Activated CD8-positive, alpha-beta memory T cell treated with anti-CD3 and anti-CD28 coated beads for 48 hours (primary cell): ENCODE data around the gene PSG6.
"Not testable (repeated sequence)": the region's sequence is repeated elsewhere in the genome, so short reads cannot be mapped to it uniquely, and the experiment has no call there.

Experiments
- DNase-seq, 3 experiments: peaks; one replicate each; pipeline ENCODE4 v3.0.0-alpha.2; 2020; ENCODE audit warnings: low read depth in 2 of 3, low spot score in 2 of 3

The PSG6 gene

GRCh38 chr19:42911731-42912130 is 6.0 kb downstream of the PSG6 start:
- not testable (repeated sequence) for DNase-seq

GRCh38 chr19:42906162-42906561 is 11.5 kb downstream of the PSG6 start:
- DNase-seq, result not testable (repeated sequence)

DNA sequence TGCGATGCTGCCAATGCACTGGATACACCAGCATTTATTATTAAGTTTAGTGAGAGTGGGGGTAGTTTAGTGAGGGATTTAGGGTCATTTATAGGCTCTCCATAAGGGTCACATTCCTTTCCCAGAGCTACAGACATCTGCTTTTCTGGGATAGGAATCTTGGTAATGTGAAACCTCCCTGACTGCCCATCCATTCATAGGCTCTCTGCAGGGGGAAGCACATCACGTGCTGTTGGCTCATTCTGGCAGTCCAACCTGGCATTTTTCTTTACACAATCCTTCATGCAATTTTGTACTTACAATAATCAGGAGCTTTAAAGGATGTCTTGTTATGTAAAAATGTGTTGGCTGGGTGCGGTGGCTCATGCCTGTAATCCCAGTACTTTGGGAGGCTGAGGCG is 17.1 kb downstream of the PSG6 start:
- DNase-seq, result not testable (repeated sequence)

- DNase-seq, result not testable (repeated sequence)
These were observed 18.0 kb downstream of the PSG6 start for GRCh38 chr19:42899674-42900073.

DNA sequence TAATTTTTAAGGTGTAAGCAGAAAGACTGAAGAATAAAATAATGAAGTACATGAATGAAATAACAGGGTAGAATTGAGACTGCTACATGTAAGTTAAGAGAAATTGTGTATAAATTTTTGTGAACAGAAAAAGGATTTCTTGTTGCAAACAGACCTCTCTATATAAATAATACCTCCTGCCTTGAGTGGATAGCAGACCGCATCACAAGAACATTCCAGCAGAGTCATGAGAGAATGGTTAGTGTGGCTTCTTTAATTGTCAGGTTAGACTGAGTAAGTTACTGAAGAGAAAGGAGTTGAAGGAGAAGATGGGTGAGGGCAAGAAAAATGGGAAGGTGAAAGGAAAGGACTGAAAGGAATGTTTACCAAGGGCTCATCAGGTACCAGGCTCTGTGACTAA is 18.6 kb downstream of the PSG6 start:
- not testable (repeated sequence) for DNase-seq

- DNase-seq, result not testable (repeated sequence)
These were observed 19.0 kb downstream of the PSG6 start for GRCh38 chr19:42898656-42899055.

DNA sequence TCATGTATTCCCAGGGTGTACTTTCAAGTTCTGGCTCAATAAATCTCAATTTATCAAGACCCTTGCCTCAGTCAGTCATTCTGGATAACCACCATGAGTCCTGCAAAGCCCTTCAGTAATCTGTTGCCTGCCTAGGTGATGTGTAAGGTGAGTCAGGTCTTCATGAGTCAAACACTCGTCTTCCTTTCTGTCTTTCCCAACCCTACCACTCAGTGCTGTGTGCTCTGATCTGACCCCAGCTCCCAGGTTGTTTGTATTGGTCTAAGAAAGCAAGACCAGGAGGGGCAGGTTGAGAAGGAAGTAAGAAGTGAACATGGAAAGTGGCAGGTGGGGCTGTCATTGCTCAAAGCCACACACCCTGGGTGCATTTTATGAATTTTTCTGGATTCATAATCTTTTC is 20.0 kb downstream of the PSG6 start:
- DNase-seq, result not testable (repeated sequence)

DNA sequence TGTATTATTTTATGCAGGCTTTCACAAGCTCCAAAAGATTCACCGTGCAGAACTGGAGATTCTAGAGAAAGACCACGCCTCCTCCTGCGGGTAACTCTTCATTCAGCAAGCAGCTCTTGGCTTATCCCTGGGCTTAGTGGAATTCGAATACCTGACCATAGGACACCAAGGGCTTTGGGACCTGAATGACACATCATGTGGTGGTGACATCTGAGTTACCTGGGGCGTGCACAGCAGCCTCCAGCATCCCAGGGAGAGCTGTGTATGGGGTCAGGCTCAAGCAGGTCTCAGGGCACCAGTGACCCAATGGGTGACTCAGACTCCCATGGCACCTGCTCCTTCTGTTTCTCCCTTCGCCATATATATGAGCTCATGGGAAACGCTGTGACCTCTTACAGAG is 27.2 kb downstream of the PSG6 start:
- DNase-seq, result not testable (repeated sequence)

- not testable (repeated sequence) for DNase-seq
These were observed 29.7 kb downstream of the PSG6 start for GRCh38 chr19:42887876-42888445.

DNA sequence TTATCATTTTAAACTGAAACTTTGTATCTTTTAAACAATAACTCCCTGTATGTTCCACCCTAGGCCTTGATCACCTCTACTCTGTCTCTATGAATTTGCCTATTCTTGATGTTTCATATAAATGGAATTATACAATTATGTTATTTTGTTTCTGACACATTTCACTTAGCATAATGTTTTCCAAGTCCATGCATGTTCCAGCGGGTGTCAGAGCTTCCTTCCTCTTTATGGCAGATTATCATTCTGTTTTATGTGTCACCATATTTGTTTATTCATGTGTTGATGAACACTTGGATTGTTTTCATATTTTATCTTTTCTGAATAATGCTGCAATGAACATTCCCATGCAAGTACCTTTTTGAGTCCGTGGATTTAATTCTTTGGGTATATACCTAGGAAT is 35.0 kb downstream of the PSG6 start:
- DNase-seq, result not testable (repeated sequence)

DNA sequence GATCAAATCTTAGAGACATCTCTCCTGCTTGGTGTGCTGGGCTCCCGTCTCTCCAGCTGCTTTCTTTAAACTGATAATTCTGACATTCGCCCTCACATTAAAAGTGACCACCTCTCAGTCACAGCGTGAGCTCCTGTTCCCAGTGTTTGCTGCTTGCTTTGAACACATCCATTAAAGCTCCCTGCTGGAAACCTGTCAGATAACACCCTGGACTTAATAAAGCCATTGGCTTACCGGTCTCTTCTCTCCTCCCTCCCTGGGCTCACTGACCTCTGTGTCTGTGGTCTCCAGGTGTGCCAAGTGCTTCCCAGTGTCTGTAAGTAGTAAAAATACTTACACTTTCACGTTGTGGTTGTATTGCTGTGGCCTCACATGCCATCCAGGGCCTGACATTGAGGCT is 35.7 kb downstream of the PSG6 start:
- not testable (repeated sequence) for DNase-seq

GRCh38 chr19:42881279-42881678 is 36.4 kb downstream of the PSG6 start:
- DNase-seq, result not testable (repeated sequence)

- DNase-seq, result not testable (repeated sequence)
These were observed 37.1 kb downstream of the PSG6 start for GRCh38 chr19:42880621-42881020.

DNA sequence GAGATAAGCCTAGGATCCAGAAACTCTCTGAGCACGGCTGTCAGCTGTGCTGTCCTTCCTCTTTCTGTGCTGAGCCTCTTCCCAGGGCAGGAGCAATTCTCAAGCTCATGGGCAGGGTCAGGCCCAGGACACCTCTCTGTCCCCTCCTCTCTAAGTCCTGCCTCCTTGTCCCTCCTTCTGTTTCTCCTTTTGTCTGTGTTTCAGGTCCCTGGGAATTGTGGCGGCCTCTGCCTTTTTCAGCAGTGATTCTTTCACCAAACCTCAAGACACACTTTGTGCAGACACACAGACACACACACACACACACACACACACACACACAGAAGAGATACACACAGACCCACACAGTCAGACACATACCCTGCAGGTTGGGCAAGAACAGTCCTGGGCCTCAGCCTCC is 38.1 kb downstream of the PSG6 start, which contains the start of gene PSG1:
PSG1 (minus strand) TSS at position 101 of the 400 bp plus-strand sequence. CDS start 132 bp downstream, outside the sequence.
- no peak for DNase-seq

DNA sequence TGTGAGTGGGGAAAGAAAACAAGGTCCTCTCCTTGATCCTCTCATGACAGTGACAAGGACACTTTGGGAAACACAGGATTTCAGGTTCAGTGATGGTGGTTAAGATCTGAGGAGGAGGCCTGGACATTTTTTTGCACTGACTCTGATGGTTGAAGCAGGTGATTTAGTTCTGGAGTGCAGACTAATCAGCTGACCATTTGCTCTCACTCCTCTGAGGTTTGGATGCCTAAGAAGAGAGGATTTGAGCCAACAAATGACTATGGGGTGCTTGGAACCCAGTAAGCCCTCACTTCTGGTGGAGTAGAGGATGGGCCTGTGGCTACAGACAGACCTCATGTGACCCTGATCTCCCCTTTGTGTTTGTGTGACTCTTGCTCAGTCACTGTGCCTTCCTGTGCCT is 41.1 kb downstream of the PSG6 start:
- DNase-seq, result not testable (repeated sequence)

DNA sequence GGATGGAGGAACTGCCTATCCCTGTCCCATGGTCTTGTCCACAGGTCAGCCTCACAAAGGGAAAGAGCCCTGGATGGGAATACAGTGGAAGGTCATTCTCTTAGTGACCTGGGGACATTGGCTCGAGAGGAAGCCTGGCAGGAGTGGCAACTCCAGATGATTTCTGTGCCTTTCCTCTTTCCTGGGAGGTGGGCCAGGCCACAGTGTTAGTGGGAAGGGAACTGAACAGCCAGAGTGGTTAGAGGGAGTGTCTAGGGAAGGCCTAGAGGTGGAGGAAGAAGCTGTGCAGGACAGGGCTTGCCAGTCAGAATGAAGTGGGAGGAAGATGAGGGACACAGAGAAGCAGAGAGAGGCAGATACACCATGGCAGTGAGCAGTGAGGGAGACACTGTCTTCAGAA is 41.8 kb downstream of the PSG6 start:
- DNase-seq, result not testable (repeated sequence)

GRCh38 chr19:42874901-42875813 is 42.5 kb downstream of the PSG6 start:
- DNase-seq, result not testable (repeated sequence)

DNA sequence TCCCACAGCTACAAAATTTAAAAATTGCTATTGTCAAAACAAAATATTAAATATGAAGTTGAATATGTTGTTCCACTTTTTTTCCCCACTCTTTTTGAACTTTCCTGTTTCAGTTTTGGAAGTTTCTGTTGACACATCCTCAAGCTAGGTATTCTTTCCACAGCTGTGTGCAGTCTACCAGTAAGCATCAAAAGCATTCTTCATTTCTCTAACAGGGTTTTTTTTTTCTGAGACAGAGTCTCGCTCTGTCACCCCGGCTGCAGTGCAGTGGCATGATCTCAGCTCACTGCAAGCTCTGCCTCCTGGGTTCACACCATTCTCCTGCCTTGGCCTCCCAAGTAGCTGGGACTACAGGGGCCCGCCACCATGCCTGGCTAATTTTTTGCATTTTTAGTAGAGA is 43.6 kb downstream of the PSG6 start:
- DNase-seq, result not testable (repeated sequence)

- no peak for DNase-seq
These were observed 45.1 kb downstream of the PSG6 start for GRCh38 chr19:42872608-42873007.

DNA sequence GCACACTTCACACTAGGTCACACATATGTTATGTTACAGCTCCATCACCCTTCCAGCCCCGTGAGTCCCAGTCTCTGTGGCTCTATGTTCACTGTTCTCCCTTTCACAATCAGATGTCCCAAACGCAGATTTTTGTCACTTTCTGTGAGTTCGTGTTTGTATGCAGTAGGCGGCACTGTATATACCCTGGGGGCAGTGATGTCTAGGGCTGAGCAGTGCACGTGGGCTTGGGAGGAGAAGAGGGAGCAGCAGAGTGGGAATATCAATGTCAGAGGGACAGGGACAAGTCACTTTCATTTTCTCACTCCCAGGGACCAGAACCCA is 60.2 kb downstream of the PSG6 start:
- no peak for DNase-seq

DNA sequence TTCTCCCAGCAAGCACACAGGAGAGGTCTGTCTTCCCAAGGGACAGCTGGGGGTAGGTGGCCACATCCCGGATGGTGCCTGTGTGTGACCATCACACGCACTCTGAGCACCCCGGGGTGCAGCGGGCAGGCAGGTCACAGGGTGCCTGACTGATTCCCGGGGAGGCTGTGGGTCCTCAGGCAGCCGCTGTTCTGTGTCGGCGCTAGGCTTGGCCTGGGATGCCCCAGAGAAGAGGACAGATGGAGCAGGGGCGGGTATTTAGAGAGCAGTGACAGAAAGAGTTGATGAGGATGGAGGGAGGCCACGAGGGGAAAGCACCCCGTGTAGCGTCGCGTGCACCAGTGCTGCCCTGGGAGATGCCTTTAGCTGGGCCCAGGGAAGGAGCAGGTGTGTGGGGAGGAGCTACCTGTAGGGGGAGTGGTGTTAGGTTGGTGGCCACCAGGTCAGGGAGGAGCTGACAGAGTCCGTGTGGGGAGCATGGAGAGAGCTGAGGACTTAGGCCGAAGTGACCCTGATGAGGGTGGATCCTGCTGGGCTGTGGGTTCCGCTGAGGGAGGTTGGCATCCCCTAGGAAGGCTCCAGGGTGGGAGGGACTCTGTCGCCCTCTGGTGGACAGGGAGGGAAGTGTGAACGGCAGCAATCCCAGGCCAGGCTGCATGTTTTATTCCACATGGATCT is 60.7 kb downstream of the PSG6 start:
- peak in 1 of 3 experiments; percentile 2 for DNase-seq

DNA sequence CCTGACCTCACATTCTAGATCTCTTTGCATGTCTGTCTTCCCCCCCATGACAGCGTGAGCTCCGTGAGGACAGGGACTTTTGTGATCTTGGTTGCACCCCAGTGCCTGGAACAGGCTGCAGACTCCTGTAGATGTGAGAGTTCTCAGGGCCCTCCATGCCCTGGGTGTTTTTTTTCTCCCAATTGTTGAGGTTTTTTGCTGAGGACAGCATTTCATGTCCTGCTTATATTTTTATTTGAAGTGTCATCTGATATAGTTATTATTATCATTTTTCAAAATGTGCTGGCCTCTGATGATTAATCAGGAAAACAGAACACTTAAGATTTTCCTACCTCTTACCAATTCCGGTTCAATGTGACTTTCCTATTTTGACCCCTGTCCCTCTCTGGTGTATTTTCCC is 62.9 kb downstream of the PSG6 start:
- not testable (repeated sequence) for DNase-seq
